ENCODE measurements around the gene MPHOSPH10. TPM values are rescaled to one million over a fixed set of nuclear protein-coding genes. Genes with fewer than 3 reads are reported as not detected.

MPHOSPH10 gene
- total and polyA plus RNA-seq, 2 of the 4 experiments (the other 2 are of a cell fraction) = 5.4 to 11.2 TPM

GRCh38 chr2:71126957-71127356 is 3.5 kb upstream of the MPHOSPH10 start:
- POLR2A ChIA-PET (ENCODE audit: unreplicated experiment) = no interaction called here
- Histone ChIP-seq H3K9me1 (ENCODE audit: insufficient read depth, low read length) (peaks cover under 1% of the 10 kb centered on the region; the same call in 1 of the 2 replicates), H4K5ac (ENCODE audit: low read depth, low read length) (no peak overlapping the region), H2BK5ac (ENCODE audit: low read depth, low read length, poor library complexity, severe bottlenecking) (no peak overlapping the region), H4K20me1 (ENCODE audit: insufficient read depth, low read length) (peaks cover 1% of the 10 kb centered on the region; the same call in 1 of the 2 replicates), H2AK5ac (ENCODE audit: low read depth, low read length) (no peak overlapping the region), H3K4me1 (ENCODE audit: control insufficient read depth, insufficient read depth, low read length) (peaks cover 3% of the 10 kb centered on the region; the same call in 1 of the 2 replicates), H4K91ac (ENCODE audit: insufficient read depth, low read depth, low read length) (no peak overlapping the region), H2BK15ac (ENCODE audit: low read depth, low read length) (no peak overlapping the region), H3K79me1 (ENCODE audit: low read depth in 1 of 2, low read length in 2 of 2) (peaks cover 7 to 29% of the 10 kb centered on the region in 2 experiments; a peak in 3 of 4 replicates), H3K56ac (ENCODE audit: extremely low read depth, insufficient read depth, low read length) (no peak overlapping the region), H3K4me2 (ENCODE audit: low read depth, low read length) (no peak overlapping the region), H2AFZ (replicated peaks; ENCODE audit: low read length, poor library complexity) (no peak overlapping the region), H3K36me3 (ENCODE audit: control insufficient read depth, insufficient read depth, low read length) (peaks cover 5% of the 10 kb centered on the region; the same call in 1 of the 2 replicates), H2BK120ac (ENCODE audit: low read depth, low read length) (no peak overlapping the region), H3K9ac (ENCODE audit: low read depth, low read length) (no peak overlapping the region), H3K27me3 (ENCODE audit: control insufficient read depth, insufficient read depth, low read length) (no peaks in the 10 kb centered on the region), H3K27ac (ENCODE audit: insufficient read depth, low read length) (no peak overlapping the region), H3K14ac (replicated peaks; ENCODE audit: low read depth, low read length) (no peak overlapping the region), H3K4me3 (ENCODE audit: insufficient read depth, low read depth, low read length) (no peak overlapping the region), H2AK9ac (replicated peaks; ENCODE audit: low read depth, low read length, poor library complexity) (no peak overlapping the region), H3K18ac (ENCODE audit: low read depth, low read length) (no peak overlapping the region), H3K23ac (ENCODE audit: low read depth, low read length) (no peak overlapping the region), H3K4ac (ENCODE audit: low read depth, low read length) (no peak overlapping the region), H2BK20ac (ENCODE audit: low read depth, low read length) (no peak overlapping the region), H3K9me3 (ENCODE audit: control insufficient read depth, insufficient read depth, low read length) (no peaks in the 10 kb centered on the region), H4K8ac (ENCODE audit: low read depth in 2 of 2, low read length in 2 of 2) (no peak overlapping the region)
- dilution Hi-C loops (cut with HindIII; ENCODE audit: low sequenced_read_pairs, unreplicated experiment) = no loop called here
- ATAC-seq (ENCODE audit: low read depth) = no peak
- no TSS peak for BruUV-seq (replicated peaks)
- intact Hi-C loops (cut with micrococcal nuclease) = loop anchor here (10.0 kb wide), 1 partner anchor 122 kb away; no protein-coding TSS in a partner anchor
- no CpG with 5 or more reads among the region's 3 CpGs for WGBS, 2 experiments (ENCODE audit: extremely low coverage in 2 of 2, insufficient read length in 1 of 2)
- TF ChIP-seq MXI1 (IDR thresholded peaks at IDR 0.05; ENCODE audit: borderline replicate concordance, low read depth, low read length) = no peak
- TF ChIP-seq NFE2L2 (IDR thresholded peaks at IDR 0.05; ENCODE audit: low read depth, low read length) = no peak
- no peak for TF ChIP-seq POLR2A (IDR thresholded peaks at IDR 0.05; ENCODE audit: low read depth, low read length)
- TF ChIP-seq MAFK (IDR thresholded peaks at IDR 0.05; ENCODE audit: low read depth, low read length) = no peak
- no peak for TF ChIP-seq ELK1 (IDR thresholded peaks at IDR 0.05; ENCODE audit: borderline replicate concordance, low read depth, low read length)
- TF ChIP-seq CEBPB (IDR thresholded peaks at IDR 0.05; ENCODE audit: low read depth, low read length) = no peak
- no peak for TF ChIP-seq RAD21 (IDR thresholded peaks at IDR 0.05; ENCODE audit: low read length)
- no peak for TF ChIP-seq MAZ (IDR thresholded peaks at IDR 0.05; ENCODE audit: borderline replicate concordance, low read depth, low read length)
- TF ChIP-seq FOS (IDR thresholded peaks at IDR 0.05; ENCODE audit: low read depth, low read length) = no peak
- TF ChIP-seq RFX5 (IDR thresholded peaks at IDR 0.05; ENCODE audit: low read depth, low read length) = no peak
- TF ChIP-seq SMC3 (IDR thresholded peaks at IDR 0.05; ENCODE audit: low read depth, low read length) = no peak
- TF ChIP-seq CHD1 (IDR thresholded peaks at IDR 0.05; ENCODE audit: low read depth, low read length) = no peak
- TF ChIP-seq USF2 (IDR thresholded peaks at IDR 0.05; ENCODE audit: low read depth, low read length) = no peak
- no peak for TF ChIP-seq RCOR1 (IDR thresholded peaks at IDR 0.05; ENCODE audit: insufficient replicate concordance, low read length)
- no peak for TF ChIP-seq BHLHE40 (IDR thresholded peaks at IDR 0.05; ENCODE audit: low read depth, low read length)
- no peak for TF ChIP-seq CTCF (conservative IDR thresholded peaks at IDR 0.05; ENCODE audit: low read depth, low read length)
- in situ Hi-C loops (cut with MboI; ENCODE audit: low sequenced_read_pairs) = no loop called here
- DNase-seq = no peak
- CTCF ChIA-PET = no interaction called here
